Heart left ventricle (tissue), 16 donors: ENCODE results near the gene MAP4K4. TPM values are rescaled to one million over a fixed set of nuclear protein-coding genes. Genes with fewer than 3 reads are reported as not detected.

Experiments used
- ATAC-seq, 4 donors: fragments of 200-7000 bp; cut with Tn5 transposase; one replicate each; pipeline ENCODE4 v1.9.1; 2020 to 2022; ENCODE audit warnings: moderate library complexity in 4 of 4, mild to moderate bottlenecking in 3 of 4, moderate number of reproducible peaks in 1 of 4
- DNase-seq, 5 donors: peaks; one replicate each; pipeline ENCODE4 v3.0.0-alpha.2; 2020
- H3K27ac ChIP-seq, 12 donors: fragments of 200-600 bp; sonication (generic) in 4 of 12; one replicate each; pipeline versions ENCODE4 v1.5.0 to v1.8.0; 2016 to 2022; ENCODE audit warnings: mild to moderate bottlenecking in 2 of 12
- H3K27me3 ChIP-seq, 9 donors: fragments of 200-600 bp; sonication (generic) in 2 of 9; one replicate each; pipeline versions ENCODE4 v1.5.1 to v1.8.0; 2016 to 2022; ENCODE audit warnings: mild to moderate bottlenecking in 3 of 9
- H3K36me3 ChIP-seq, 9 donors: fragments of 200-600 bp; sonication (generic) in 2 of 9; one replicate each; pipeline versions ENCODE4 v1.5.0 to v1.8.0; 2018 to 2022; ENCODE audit warnings: mild to moderate bottlenecking in 2 of 9
- H3K4me1 ChIP-seq, 12 donors: fragments of 200-600 bp; sonication (generic) in 4 of 12; one replicate each; pipeline versions ENCODE4 v1.5.0 to v1.8.0; 2016 to 2022; ENCODE audit warnings: mild to moderate bottlenecking in 3 of 12
- H3K4me3 ChIP-seq, 12 donors: fragments of 200-600 bp; sonication (generic) in 4 of 12; one replicate each; pipeline versions ENCODE4 v1.5.0 to v1.8.0; 2017 to 2022; ENCODE audit warnings: mild to moderate bottlenecking in 9 of 12, moderate library complexity in 4 of 12
- H3K9me3 ChIP-seq, 12 donors: fragments of 200-600 bp; sonication (generic) in 4 of 12; one replicate each; pipeline versions ENCODE4 v1.5.0 to v1.8.0; 2016 to 2022; ENCODE audit warnings: mild to moderate bottlenecking in 1 of 12
- POLR2A ChIP-seq, 2 donors: fragments of 450-650 bp; IDR thresholded peaks; one replicate each; pipeline ENCODE4 v1.6.1; 2017; ENCODE audit warnings: antibody characterized with exemption in 2 of 2, mild to moderate bottlenecking in 2 of 2, moderate library complexity in 2 of 2
- WGBS, 4 donors: extraction: QIAGEN DNeasy Blood & Tissue Kit in 2 of 4; methylation state at CpG; one replicate each; pipeline versions ENCODE4 v1.1.5 to v1.1.7; 2013 to 2018; 5-methylcytosine and 5-hydroxymethylcytosine counted together
- intact Hi-C, 10 donors: fragments of 100-400 bp; cut with DNase I; formaldehyde crosslinking; loops; one replicate each; pipeline versions ENCODE4 v1.11.1 to v1.14.2; 2022
- polyA plus RNA-seq, 2 donors: library from polyadenylated mRNA; stranded (reverse); fragments of 200-250 nt; gene quantifications; one replicate each; pipeline ENCODE4 v1.2.3, GENCODE V29; 2013
- total RNA-seq, 9 donors: library from RNA; depleted of rRNA in 2 of 9; stranded (reverse); fragments of >200 nt in 2 of 9; fragmentation: NEBNext Ultra II Directional in 3 of 9; extraction: Animal tissue kit (Norgen Biotek cat#: 25700) in 3 of 9; gene quantifications; one replicate each; pipeline versions ENCODE4 v1.1.0 to v1.2.4, GENCODE V29; 2016 to 2023
- TF ChIP-seq, protein P1 (sequence below), 12 donors: fragments of 200-600 bp; sonication (generic) in 4 of 12; IDR thresholded peaks; one replicate each; pipeline versions ENCODE4 v1.5.0 to v1.8.0; 2018 to 2022; ENCODE audit warnings: antibody characterized with exemption in 12 of 12, mild to moderate bottlenecking in 5 of 12
- donor health status: ischemic (EF 13 %, LVEDD 7.1; RV severe dilation, severe dysfunction).
- donor health status: healthy with polysubstance abuse.
- donor health status: DM: no; HTN: yes; CAD: no.
- donor health status: DM: no; HTN: no; CAD: no.
- donor health status: ischemic (EF 25% LVEDD 6.9; RV normal size, moderate dysfunction).
- donor health status: ischemic (EF 25% LVEDD 5.7; RV mildly dilated, moderate dysfunction).
- donor health status: healthy.
- donor health status: DM: yes; HTN: yes; CAD: no.
- donor health status: ischemic (EF 35%, LVEDD 5.7; RV mildly dilated, moderate dysfunction).
- donor health status: nonischemic (EF 11% LVEDD 7.7; RV severe dilation, severe dysfunction).
- donor health status: DM: yes; HTN: yes; CAD: no.
- donor health status: PGD.
- donor health status: ischemic (EF 29% LVEDD 5.4; RV normal size, mild dysfunction).
- donor health status: nonischemic (EF 23%, LVEDD 6.1; RV moderate dilation, normal function).

Gene MAP4K4
- total and polyA plus RNA-seq, 11 donors = 52.7 to 192 (median 114) TPM

DNA sequence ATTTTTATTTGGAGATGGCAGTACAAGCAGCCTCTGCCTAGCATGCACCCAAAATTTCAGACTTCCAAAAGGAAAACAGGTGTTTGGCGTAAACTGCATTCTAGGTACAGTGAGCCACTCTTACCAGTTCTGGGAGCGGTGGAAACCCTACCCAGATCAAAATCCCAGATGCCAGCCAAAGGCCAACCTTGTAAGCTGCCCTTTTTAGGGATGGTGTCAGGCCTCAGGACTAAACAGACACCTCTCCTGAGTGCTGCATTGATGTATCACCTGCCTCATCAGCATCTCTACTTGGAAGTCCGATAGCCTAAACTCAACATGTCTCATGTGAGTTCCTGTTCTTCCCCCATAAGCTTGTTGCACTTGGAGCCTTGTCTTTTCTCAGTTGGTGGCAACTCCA is 104.0 kb downstream of the MAP4K4 start:
- Histone ChIP-seq H3K27me3 (no peaks in the 10 kb centered on the region), H3K4me3 (no peak overlapping the region), H3K9me3 (no peaks in the 10 kb centered on the region), H3K4me1 (peaks cover 9 to 79% (median 52%) of the 10 kb centered on the region in 12 donors), H3K27ac (no peak overlapping the region), H3K36me3 (no peaks in the 10 kb centered on the region)
- intact Hi-C loops = no loop called here
- WGBS, 4 donors = 85 to 92% (median 87%) methylated on average over 3 of the region's 3 CpGs
- no peak for DNase-seq
- TF ChIP-seq, protein P1, sequence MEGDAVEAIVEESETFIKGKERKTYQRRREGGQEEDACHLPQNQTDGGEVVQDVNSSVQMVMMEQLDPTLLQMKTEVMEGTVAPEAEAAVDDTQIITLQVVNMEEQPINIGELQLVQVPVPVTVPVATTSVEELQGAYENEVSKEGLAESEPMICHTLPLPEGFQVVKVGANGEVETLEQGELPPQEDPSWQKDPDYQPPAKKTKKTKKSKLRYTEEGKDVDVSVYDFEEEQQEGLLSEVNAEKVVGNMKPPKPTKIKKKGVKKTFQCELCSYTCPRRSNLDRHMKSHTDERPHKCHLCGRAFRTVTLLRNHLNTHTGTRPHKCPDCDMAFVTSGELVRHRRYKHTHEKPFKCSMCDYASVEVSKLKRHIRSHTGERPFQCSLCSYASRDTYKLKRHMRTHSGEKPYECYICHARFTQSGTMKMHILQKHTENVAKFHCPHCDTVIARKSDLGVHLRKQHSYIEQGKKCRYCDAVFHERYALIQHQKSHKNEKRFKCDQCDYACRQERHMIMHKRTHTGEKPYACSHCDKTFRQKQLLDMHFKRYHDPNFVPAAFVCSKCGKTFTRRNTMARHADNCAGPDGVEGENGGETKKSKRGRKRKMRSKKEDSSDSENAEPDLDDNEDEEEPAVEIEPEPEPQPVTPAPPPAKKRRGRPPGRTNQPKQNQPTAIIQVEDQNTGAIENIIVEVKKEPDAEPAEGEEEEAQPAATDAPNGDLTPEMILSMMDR (IDR thresholded peaks at IDR 0.05) = no peak
- no peak for TF ChIP-seq POLR2A (IDR thresholded peaks at IDR 0.05)
- no peak for ATAC-seq

DNA sequence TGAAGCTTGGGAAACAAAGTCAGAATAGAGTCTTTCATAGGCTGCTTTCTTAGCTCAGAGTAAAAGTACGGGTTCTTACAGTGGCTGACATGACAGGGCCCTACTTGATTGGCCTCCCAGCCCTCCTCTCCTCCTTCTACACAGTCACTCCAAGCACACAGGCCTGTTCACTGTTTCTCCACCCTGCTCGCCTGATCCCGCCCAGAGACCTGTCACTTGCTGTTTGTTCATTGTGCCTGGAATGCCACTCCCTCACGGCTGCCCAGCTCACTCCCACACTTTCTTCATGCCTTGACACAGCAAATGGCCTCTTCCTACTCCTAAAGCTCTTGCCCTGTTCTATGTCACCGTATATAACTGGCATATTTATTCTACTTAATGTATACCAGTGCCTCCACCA is 104.8 kb downstream of the MAP4K4 start:
- H3K27me3 ChIP-seq = no peaks in the 10 kb centered on the region
- no peak overlapping the region for H3K4me3 ChIP-seq
- H3K27ac ChIP-seq = no peak overlapping the region
- TF ChIP-seq POLR2A (IDR thresholded peaks at IDR 0.05) = no peak
- TF ChIP-seq, protein P1 (IDR thresholded peaks at IDR 0.05) = no peak
- ATAC-seq = peak in 1 of 4 donors; percentile 8
- H3K9me3 ChIP-seq = no peaks in the 10 kb centered on the region
- H3K36me3 ChIP-seq = no peaks in the 10 kb centered on the region
- DNase-seq = peak in 1 of 5 donors; percentile 34
- 77 to 84% (median 82%) methylated on average over 5 of the region's 5 CpGs for WGBS, 4 donors
- H3K4me1 ChIP-seq = peaks cover 9 to 79% (median 55%) of the 10 kb centered on the region in 12 donors
- intact Hi-C loops = no loop called here

DNA sequence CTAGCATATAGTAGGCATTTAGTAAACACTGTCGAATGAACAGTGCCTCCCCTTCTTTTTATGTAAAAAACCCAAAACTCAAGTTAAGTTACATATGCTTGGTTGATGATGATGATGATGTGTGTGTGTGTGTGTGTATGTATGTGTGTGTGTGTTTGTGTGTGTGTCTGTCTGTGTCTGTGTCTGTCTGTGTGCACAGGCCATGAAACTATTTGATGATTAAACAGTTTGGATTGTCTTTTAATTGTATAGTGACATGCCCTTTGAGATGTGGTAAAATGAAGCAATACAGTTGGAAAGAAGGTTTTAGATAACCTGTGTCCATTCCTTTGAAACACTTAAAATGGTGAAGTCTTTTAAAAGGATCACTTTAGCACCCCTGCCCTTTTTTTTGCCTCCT is 105.6 kb downstream of the MAP4K4 start:
- H3K4me3 ChIP-seq = no peak overlapping the region
- intact Hi-C loops = no loop called here

DNA sequence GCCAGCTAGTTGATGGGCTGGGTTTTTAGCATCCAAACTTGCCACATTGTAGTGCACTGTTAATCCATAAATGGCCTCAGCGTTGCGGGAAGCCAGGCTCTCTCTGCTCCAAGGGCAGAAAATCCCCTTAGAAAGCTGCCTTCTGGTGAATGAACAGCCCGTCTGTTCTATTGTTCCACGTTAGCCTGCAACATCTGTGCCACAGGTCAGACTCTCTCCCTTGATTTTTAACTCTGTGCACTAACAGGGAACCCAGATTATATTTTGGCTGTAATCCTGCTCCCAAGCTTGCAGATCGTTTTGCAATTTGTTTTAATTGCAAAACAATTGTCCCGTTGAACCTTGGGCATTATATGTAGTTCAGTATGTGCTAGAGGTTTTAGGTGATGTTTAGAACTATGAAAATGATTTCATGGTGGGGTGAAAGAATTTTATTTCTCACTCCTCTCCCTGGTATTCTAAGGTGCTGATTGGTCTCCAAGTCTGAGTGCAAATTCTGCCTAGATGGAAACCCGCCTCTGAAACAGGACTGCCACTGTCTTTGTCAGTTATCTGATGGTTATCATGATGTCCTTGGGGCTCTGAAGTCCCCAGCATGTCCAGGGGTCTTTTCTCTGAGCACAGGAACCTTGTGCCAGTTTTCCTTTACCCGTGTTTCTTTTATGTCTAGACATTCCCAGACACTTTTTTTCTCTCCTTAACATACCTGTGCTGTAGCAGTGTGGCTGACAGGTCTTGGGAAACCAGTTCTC is 106.6 kb downstream of the MAP4K4 start:
- H3K27me3 ChIP-seq = no peaks in the 10 kb centered on the region
- H3K9me3 ChIP-seq = no peaks in the 10 kb centered on the region
- no peaks in the 10 kb centered on the region for H3K36me3 ChIP-seq
- no peak overlapping the region for H3K4me3 ChIP-seq
- DNase-seq (no peak), ATAC-seq (peak in 1 of 4 donors; percentile 10)
- peaks cover 9 to 75% (median 61%) of the 10 kb centered on the region in 12 donors for H3K4me1 ChIP-seq
- 29 to 46% (median 35%) methylated on average over 8 of the region's 8 CpGs for WGBS, 4 donors
- intact Hi-C loops = no loop called here
- TF ChIP-seq POLR2A (IDR thresholded peaks at IDR 0.05) = no peak
- TF ChIP-seq, protein P1 (IDR thresholded peaks at IDR 0.05) = no peak
- peak overlapping the region in 1 of 12 donors; percentile 17 for H3K27ac ChIP-seq

More for the DNA sequence above, 105.6 kb downstream of the MAP4K4 start:
- no peak for TF ChIP-seq POLR2A (IDR thresholded peaks at IDR 0.05)
- no peak for DNase-seq
- ATAC-seq = no peak
- H3K27me3 ChIP-seq = no peaks in the 10 kb centered on the region
- H3K27ac ChIP-seq = no peak overlapping the region
- H3K9me3 ChIP-seq = no peaks in the 10 kb centered on the region
- no peaks in the 10 kb centered on the region for H3K36me3 ChIP-seq
- H3K4me1 ChIP-seq = peaks cover 9 to 79% (median 59%) of the 10 kb centered on the region in 12 donors
- 91 to 94% (median 94%) methylated on average over 1 of the region's 1 CpG for WGBS, 4 donors
